Endothelial cell of hepatic sinusoid (primary cell): ENCODE results near the gene ASB16.

Experiments
- in situ Hi-C: cut with HindIII; loops from 2 replicates; pipeline ENCODE4 v1.10.0; 2017; ENCODE audit warnings: low sequenced_read_pairs

Gene ASB16

GRCh38 chr17:44187131-44187899, 16.8 kb downstream of the ASB16 start:
- in situ Hi-C loops, result no loop called here

- in situ Hi-C loops, result no loop called here
Observed at GRCh38 chr17:44188576-44189403, 18.3 kb downstream of the ASB16 start.

GRCh38 chr17:44190481-44190880, 20.0 kb downstream of the ASB16 start:
- in situ Hi-C loops, result no loop called here

- in situ Hi-C loops, result no loop called here
Observed at GRCh38 chr17:44191369-44191768, 20.9 kb downstream of the ASB16 start.

GRCh38 chr17:44191941-44192496, 21.5 kb downstream of the ASB16 start:
- in situ Hi-C loops, result no loop called here

GRCh38 chr17:44192750-44193149, 22.2 kb downstream of the ASB16 start:
- in situ Hi-C loops, result no loop called here

- in situ Hi-C loops, result no loop called here
Observed at GRCh38 chr17:44193326-44194084, 23.0 kb downstream of the ASB16 start.

- in situ Hi-C loops, result no loop called here
Observed at GRCh38 chr17:44197107-44197506, 26.6 kb downstream of the ASB16 start.

- in situ Hi-C loops, result no loop called here
Observed at GRCh38 chr17:44197980-44198720, 27.6 kb downstream of the ASB16 start.

GRCh38 chr17:44198721-44199552, 28.4 kb downstream of the ASB16 start:
- in situ Hi-C loops, result no loop called here

- in situ Hi-C loops, result loop anchor here (5.0 to 25.0 kb wide), 3 partner anchors 112 to 437 kb away; no protein-coding TSS in a partner anchor
Observed at GRCh38 chr17:44199553-44200477, 29.3 kb downstream of the ASB16 start, which contains the start of gene ATXN7L3. Gene ATXN7L3 (minus strand): TSS chr17:44199884. CDS start chr17:44198070, 1,814 bp downstream.

GRCh38 chr17:44200478-44201155, 30.1 kb downstream of the ASB16 start:
- in situ Hi-C loops, result loop anchor here (5.0 to 25.0 kb wide), 3 partner anchors 112 to 437 kb away; no protein-coding TSS in a partner anchor

- in situ Hi-C loops, result loop anchor here (5.0 to 25.0 kb wide), 3 partner anchors 110 to 435 kb away; no protein-coding TSS in a partner anchor
Observed at GRCh38 chr17:44202756-44203155, 32.3 kb downstream of the ASB16 start.

- in situ Hi-C loops, result loop anchor here (5.0 to 25.0 kb wide), 3 partner anchors 108 to 433 kb away; no protein-coding TSS in a partner anchor
Observed at GRCh38 chr17:44203731-44204440, 33.4 kb downstream of the ASB16 start.

- in situ Hi-C loops, result loop anchor here (5.0 to 25.0 kb wide), 3 partner anchors 108 to 433 kb away; no protein-coding TSS in a partner anchor
Observed at GRCh38 chr17:44204441-44204882, 34.0 kb downstream of the ASB16 start.
